Mononuclear cell (primary cell): ENCODE data around the gene P2RY10. TPM values are rescaled to one million over a fixed set of nuclear protein-coding genes. Genes with fewer than 3 reads are reported as not detected.

ENCODE experiments used
- H3K27me3 ChIP-seq: 2 replicates; pipeline ENCODE4 v1.6.0; 2011; ENCODE audit warnings: low read length, control low read depth; ENCODE audit not compliant: insufficient read depth
- H3K4me1 ChIP-seq: 2 replicates; pipeline ENCODE4 v1.5.1; 2011; ENCODE audit warnings: mild to moderate bottlenecking, low read length, control low read depth; ENCODE audit not compliant: insufficient read depth
- H3K4me3 ChIP-seq: 2 replicates; pipeline ENCODE4 v1.5.1; 2011; ENCODE audit warnings: mild to moderate bottlenecking, low read length, moderate library complexity
- H3K9me3 ChIP-seq: 2 replicates; pipeline ENCODE4 v1.5.1; 2011; ENCODE audit warnings: low read depth, mild to moderate bottlenecking, control low read depth, low read length
- total RNA-seq: library from RNA; depleted of rRNA; stranded (reverse); fragments of >200 nt; gene quantifications from one replicate; pipeline ENCODE4 v1.2.3, GENCODE V29; 2012

The P2RY10 gene
- 140 TPM for total RNA-seq

GRCh38 chrX:78945186-78945912 lies at the start of gene P2RY10:
Gene P2RY10 (plus strand): TSS chrX:78945391. CDS start chrX:78960521, 15,130 bp downstream.
- Histone ChIP-seq H3K4me3 (peak within 1 kb of the TSS; percentile 50), H3K9me3 (no peaks in the 10 kb centered on the region), H3K4me1 (peaks cover 5% of the 10 kb centered on the region), H3K27me3 (no peaks in the 10 kb centered on the region)

GRCh38 chrX:78922754-78923153 lies 22.4 kb upstream of the P2RY10 start:
- Histone ChIP-seq H3K9me3 (no peaks in the 10 kb centered on the region), H3K4me3 (no peak overlapping the region), H3K4me1 (no peaks in the 10 kb centered on the region), H3K27me3 (no peaks in the 10 kb centered on the region)

GRCh38 chrX:78923198-78924015 lies 21.8 kb upstream of the P2RY10 start:
- H3K27me3 ChIP-seq = no peaks in the 10 kb centered on the region
- no peak overlapping the region for H3K4me3 ChIP-seq
- no peaks in the 10 kb centered on the region for H3K9me3 ChIP-seq
- H3K4me1 ChIP-seq = no peaks in the 10 kb centered on the region

GRCh38 chrX:78931814-78932213 lies 13.4 kb upstream of the P2RY10 start:
- H3K9me3 ChIP-seq = no peaks in the 10 kb centered on the region
- H3K4me3 ChIP-seq = no peak overlapping the region
- no peaks in the 10 kb centered on the region for H3K4me1 ChIP-seq

GRCh38 chrX:78934866-78935265 lies 10.3 kb upstream of the P2RY10 start:
- Histone ChIP-seq H3K27me3 (no peaks in the 10 kb centered on the region), H3K4me1 (no peaks in the 10 kb centered on the region), H3K9me3 (no peaks in the 10 kb centered on the region)

More at GRCh38 chrX:78931814-78932213, 13.4 kb upstream of the P2RY10 start:
- H3K27me3 ChIP-seq = no peaks in the 10 kb centered on the region

GRCh38 chrX:78944351-78944750 lies 840 bp upstream of the P2RY10 start:
- Histone ChIP-seq H3K9me3 (no peaks in the 10 kb centered on the region), H3K4me1 (peaks cover 5% of the 10 kb centered on the region), H3K4me3 (no peak overlapping the region), H3K27me3 (no peaks in the 10 kb centered on the region)

More at GRCh38 chrX:78934866-78935265, 10.3 kb upstream of the P2RY10 start:
- H3K4me3 ChIP-seq = no peak overlapping the region

GRCh38 chrX:78946178-78946931 lies 1.2 kb downstream of the P2RY10 start:
- Histone ChIP-seq H3K4me1 (peaks cover 5% of the 10 kb centered on the region), H3K9me3 (no peaks in the 10 kb centered on the region), H3K27me3 (no peaks in the 10 kb centered on the region), H3K4me3 (peak overlapping the region; percentile 50)

- peaks cover 5% of the 10 kb centered on the region for H3K4me1 ChIP-seq
- no peaks in the 10 kb centered on the region for H3K27me3 ChIP-seq
- no peak overlapping the region for H3K4me3 ChIP-seq
- H3K9me3 ChIP-seq = no peaks in the 10 kb centered on the region
Observed at GRCh38 chrX:78950009-78950835, 5.0 kb downstream of the P2RY10 start.

- Histone ChIP-seq H3K9me3 (no peaks in the 10 kb centered on the region), H3K27me3 (no peaks in the 10 kb centered on the region), H3K4me1 (peaks cover 19% of the 10 kb centered on the region), H3K4me3 (no peak overlapping the region)
Observed at GRCh38 chrX:78957049-78957767, 12.0 kb downstream of the P2RY10 start.

- H3K4me1 ChIP-seq = peaks cover 19% of the 10 kb centered on the region
- H3K4me3 ChIP-seq = no peak overlapping the region
- H3K27me3 ChIP-seq = no peaks in the 10 kb centered on the region
- no peaks in the 10 kb centered on the region for H3K9me3 ChIP-seq
Observed at GRCh38 chrX:78957768-78958130, 12.6 kb downstream of the P2RY10 start.

GRCh38 chrX:78958419-78959116 lies 13.4 kb downstream of the P2RY10 start:
- H3K27me3 ChIP-seq = no peaks in the 10 kb centered on the region
- H3K4me3 ChIP-seq = no peak overlapping the region
- no peaks in the 10 kb centered on the region for H3K9me3 ChIP-seq
- H3K4me1 ChIP-seq = peaks cover 19% of the 10 kb centered on the region

- H3K9me3 ChIP-seq = no peaks in the 10 kb centered on the region
- H3K4me3 ChIP-seq = no peak overlapping the region
- no peaks in the 10 kb centered on the region for H3K27me3 ChIP-seq
- peaks cover 15% of the 10 kb centered on the region for H3K4me1 ChIP-seq
Observed at GRCh38 chrX:78960888-78961287, 15.7 kb downstream of the P2RY10 start.

GRCh38 chrX:78964598-78964997 lies 19.4 kb downstream of the P2RY10 start:
- H3K9me3 ChIP-seq = no peaks in the 10 kb centered on the region
- no peaks in the 10 kb centered on the region for H3K27me3 ChIP-seq
- H3K4me1 ChIP-seq = no peaks in the 10 kb centered on the region
- no peak overlapping the region for H3K4me3 ChIP-seq
